ENCODE results near the gene DNAJC22.
"Not testable (repeated sequence)": the region's sequence is repeated elsewhere in the genome, so short reads cannot be mapped to it uniquely, and the experiment has no call there.

The DNAJC22 gene

GRCh38 chr12:49346659-49347310 lies at the start of gene DNAJC22:
TSS of gene DNAJC22 (plus strand) at chr12:49346888. CDS start at chr12:49348873, 1,985 bp downstream.
- DNase-seq = peak; percentile 79

GRCh38 chr12:49297695-49298060 lies 49.0 kb upstream of the DNAJC22 start:
- peak; percentile 51 for DNase-seq

GRCh38 chr12:49298160-49298559 lies 48.5 kb upstream of the DNAJC22 start:
- DNase-seq = peak; percentile 55

DNA sequence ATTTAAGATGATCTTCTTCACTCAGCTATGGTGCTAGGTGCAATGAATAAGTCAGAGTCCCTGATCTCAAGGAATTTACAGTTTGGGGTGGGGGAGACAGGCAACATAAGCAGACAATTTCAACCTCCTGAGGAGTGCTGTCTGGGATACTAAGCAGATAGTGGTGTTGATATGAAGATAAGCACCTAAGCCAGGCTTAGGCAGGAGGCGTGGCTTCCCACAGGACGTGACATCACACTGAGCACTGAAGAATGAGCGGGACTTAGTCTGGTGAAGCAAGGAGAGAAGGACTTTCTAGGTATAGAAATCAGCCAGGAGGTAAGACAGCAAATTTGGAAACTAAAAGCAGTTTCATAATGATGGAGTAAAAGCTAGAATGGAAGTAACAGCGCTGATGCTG lies 44.9 kb upstream of the DNAJC22 start:
- no peak for DNase-seq

DNA sequence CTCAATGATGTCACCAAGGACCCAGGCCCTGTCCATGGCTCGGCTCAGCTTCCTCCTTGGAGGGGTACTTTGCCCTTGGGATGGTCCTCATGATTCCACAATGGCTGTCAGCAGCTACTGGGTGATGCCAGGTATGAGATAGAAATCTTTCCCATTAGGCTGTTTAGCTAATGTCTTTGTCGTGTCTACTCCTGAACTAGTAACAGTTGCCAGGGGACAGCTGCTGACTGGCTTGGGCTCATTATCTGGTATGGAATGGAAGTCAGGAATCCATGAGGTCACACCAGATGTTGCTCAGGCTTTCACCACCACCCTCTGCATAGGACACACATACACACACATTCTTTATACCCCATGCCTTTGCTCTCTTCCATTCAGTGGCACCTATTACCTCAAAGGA lies 42.5 kb upstream of the DNAJC22 start:
- DNase-seq = peak; percentile 76

DNA sequence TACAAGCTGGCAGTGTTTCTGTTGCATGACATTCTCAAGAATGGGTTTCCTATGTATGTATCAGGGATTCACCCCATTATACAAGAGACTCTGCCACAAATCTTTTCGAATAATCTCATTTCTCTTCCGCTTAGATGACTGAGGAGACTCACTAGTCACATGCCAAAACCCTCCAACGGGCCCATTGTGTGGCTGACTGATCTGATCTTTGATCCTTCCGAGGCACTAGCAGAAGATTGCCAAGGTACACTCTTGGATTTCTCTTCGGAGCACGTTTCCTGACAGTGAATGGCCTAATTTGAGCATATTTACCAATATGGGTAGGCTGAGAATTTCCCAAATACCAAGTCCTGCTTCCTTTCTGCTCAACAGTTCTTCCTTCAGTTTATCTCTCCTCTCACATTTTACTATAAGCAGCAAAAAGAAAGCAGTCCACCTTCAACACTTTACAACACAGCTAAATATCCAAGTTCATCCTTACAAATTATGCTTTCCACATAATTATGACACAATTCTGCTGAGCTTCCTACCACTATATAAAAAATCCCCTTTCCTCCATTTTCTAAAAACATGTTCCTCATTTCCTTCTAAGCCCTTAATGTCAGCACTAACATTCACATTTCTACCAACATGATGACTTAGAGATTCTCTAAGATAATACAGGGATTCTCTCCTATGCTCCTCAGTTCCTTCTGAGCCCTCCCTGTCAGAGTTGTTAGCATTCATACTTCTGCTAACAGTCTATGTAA lies 40.8 kb upstream of the DNAJC22 start:
- DNase-seq = no peak

DNA sequence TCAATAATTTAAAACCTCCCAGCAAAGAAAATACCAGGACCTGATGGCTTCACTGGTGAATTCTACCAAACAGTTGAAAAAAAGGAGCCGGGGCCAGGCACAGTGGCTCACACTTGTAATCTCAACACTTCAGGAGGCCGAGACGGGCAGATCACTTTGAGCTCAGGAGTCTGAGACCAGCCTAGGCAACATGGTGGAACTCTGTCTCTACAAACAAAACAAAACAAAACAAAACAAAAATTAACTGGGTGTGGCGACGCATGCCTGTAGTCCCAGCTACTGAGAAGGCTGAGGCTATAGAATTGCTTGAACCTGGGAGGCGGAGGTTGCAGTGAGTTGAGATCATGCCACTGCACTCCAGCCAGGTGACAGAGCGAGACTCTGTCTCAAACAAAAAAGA lies 37.3 kb upstream of the DNAJC22 start:
- peak; percentile 53 for DNase-seq

DNA sequence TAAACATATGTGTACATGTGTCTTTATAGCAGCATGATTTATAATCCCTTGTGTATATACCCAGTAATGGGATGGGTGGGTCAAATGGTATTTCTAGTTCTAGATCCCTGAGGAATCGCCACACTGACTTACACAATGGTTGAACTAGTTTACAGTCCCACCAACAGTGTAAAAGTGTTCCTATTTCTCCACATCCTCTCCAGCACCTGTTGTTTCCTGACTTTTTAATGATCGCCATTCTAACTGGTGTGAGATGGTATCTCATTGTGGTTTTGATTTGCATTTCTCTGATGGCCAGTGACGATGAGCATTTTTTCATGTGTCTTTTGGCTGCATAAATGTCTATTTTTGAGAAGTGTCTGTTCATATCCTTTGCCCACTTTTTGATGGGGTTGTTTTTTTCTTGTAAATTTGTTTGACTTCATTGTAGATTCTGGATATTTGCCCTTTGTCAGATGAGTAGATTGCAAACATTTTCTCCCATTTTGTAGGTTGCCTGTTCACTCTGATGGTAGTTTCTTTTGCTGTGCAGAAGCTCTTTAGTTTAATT lies 36.2 kb upstream of the DNAJC22 start:
- DNase-seq = not testable (repeated sequence)

DNA sequence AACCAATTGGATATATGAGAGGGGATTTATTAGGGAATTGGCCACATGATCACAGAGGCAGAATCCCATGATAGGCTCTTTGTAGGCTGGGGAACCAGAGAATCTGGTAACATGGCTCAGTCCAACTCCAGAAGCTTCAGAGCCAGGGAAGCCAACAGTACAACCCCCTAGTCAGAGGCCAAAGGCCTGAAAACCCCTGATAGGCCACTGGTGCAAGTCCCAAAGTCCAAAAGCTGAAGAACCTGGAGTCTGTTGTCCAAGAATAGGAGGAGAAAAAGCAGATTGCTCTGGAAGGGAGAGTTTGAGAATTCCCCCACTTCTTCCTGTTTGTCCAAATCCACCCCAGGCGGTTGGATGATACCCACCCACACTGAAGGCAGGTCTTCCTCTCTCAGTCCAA lies 31.9 kb upstream of the DNAJC22 start:
- DNase-seq = no peak

- DNase-seq = not testable (repeated sequence)
Observed at GRCh38 chr12:49317118-49317517, 29.6 kb upstream of the DNAJC22 start.

GRCh38 chr12:49320411-49321103 lies 26.1 kb upstream of the DNAJC22 start:
- not testable (repeated sequence) for DNase-seq

- DNase-seq = peak; percentile 48
Observed at GRCh38 chr12:49322367-49322707, 24.4 kb upstream of the DNAJC22 start.

DNA sequence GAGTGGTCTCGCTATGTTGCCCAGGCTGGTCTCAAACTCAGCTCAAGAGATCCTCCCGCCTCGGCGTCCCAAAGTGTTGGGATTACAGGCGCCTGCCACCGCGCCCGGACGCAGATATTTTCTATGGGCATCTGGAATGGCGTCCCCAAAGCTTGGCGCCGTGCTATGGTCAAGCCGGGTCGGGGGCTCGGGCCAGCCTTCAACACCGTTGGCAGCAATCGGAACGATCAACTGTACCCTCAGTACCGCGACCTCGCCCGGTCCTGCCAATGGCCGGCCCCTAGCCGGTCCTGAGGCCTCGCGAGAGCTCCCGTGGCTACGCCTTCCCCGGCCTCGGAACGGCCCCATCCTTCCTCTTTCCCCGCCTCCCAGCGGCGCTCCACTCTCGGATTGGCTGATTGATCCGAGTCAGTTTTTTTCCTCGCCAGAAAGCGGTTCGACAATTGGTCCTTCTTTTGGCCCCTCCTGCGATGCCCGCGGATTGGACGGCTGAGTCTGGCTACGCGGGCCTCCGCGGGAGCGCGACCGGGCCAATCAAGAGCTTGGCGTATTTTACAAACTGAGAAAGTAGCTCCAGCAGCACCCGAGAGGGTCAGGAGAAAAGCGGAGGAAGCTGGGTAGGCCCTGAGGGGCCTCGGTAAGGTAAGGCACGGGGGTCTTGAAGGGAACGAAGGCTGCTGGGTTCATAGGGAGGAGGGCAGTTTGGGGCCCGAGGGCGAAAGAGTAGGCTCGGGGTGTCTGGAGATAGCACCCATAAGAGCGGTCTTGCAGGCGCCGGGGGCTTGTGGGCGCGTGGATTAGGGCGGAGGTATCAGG lies 23.8 kb upstream of the DNAJC22 start, which contains the start of gene TROAP:
Gene TROAP (plus strand): TSS at position 548 of the 816 bp plus-strand sequence. CDS start 354 bp downstream, outside the sequence.
- peak; percentile 100 for DNase-seq

GRCh38 chr12:49323524-49324097 lies 23.1 kb upstream of the DNAJC22 start:
- DNase-seq = no peak

DNA sequence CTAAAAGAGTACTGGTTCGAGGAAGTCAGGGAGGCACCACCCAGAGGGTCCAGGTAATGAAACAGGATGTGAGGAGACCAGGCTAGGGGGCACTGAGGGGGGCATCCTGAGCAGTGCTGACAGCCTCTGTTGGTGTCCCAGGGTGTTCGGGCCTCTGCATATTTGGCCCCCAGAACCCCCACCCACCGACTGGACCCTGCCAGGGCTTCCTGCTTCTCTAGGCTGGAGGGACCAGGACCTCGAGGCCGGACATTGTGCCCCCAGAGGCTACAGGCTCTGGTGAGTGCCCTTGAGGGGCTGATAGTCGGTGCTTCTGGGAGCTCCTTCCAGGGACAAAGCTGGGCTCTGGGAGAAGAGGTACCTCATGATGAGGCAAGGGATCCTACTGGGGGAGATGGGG lies 21.1 kb upstream of the DNAJC22 start:
- no peak for DNase-seq

DNA sequence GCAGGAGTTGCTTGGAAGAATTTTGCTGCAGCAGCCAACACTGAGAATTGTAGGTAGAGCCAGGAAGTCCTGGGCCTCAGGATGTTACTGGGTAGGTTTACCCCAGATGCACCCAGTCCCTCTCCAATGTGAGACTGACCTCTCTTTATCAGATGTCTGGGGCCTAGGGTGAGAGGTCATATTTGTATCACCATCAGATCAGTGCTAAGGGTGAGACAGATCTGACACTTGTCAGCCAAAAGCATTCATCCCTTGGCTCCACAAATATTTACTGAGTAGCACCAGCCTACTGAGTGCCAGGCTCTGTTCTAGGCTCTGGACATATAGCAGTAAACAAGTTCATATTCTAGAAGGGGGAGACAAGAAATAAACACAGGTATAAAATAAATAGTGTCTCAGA lies 19.3 kb upstream of the DNAJC22 start:
- no peak for DNase-seq

DNA sequence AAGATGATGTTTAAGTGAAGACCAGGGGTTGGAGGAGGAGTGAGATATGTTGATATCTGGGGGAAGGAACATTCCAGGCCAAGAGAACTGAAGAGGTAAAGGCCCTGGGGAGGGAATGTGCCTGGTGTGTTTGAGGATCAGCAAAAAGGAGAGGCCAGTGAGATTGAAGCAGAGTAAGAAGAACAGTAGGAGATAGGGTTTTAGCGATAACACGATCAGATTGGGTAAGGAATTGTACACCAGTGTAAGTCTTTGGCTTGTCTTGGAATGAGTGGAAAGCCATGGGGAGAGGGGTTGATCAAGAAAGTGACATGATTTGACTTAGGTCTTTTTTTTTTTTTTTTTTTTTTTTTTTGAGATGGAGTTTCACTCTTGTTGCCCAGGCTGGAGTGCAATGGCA lies 18.8 kb upstream of the DNAJC22 start:
- no peak for DNase-seq

DNA sequence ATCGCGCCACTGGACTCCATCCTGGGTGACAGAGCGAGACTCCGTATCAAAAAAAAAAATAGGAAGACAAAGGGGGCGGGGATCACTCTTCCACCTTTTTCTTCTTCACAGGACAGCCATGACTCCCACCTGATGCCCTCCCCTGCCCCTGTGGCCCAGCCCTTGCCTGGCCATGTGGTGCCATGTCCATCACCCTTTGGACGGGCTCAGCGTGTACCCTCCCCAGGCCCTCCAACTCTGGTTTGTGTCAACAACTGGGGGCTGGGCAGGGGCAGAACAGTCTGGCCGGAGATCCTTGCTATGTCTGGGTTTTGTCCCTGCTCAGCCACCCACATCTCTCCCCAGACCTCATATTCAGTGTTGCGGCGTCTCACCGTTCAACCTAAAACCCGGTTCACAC lies 17.9 kb upstream of the DNAJC22 start:
- DNase-seq = no peak

GRCh38 chr12:49330032-49330619 lies 16.6 kb upstream of the DNAJC22 start:
- DNase-seq = peak; percentile 51

- DNase-seq = peak; percentile 47
Observed at GRCh38 chr12:49330631-49331379, 15.9 kb upstream of the DNAJC22 start.
